Upper lobe of left lung (tissue), 4 donors: ENCODE results near the gene MEF2C.

Source experiments
- CTCF ChIP-seq, 6 experiments: fragments of 450-650 bp in 4 of 6; fragments of 200-600 bp in 2 of 6; sonication (generic) in 2 of 6; IDR thresholded peaks; one replicate each; pipeline ENCODE4 v1.5.1; 2016 to 2019; ENCODE audit warnings: antibody characterized with exemption in 6 of 6
- EP300 ChIP-seq, 4 donors: sonication (generic); formaldehyde crosslinking; IDR thresholded peaks; one replicate each; pipeline ENCODE4 v1.5.1; 2017; ENCODE audit warnings: antibody characterized with exemption in 4 of 4, control low read depth in 2 of 4
- POLR2AphosphoS5 ChIP-seq, 2 donors: sonication (generic); formaldehyde crosslinking; IDR thresholded peaks; one replicate each; pipeline ENCODE4 v1.5.1; 2017; ENCODE audit warnings: antibody characterized with exemption in 2 of 2

GRCh38 chr5:88899096-88899737, 16.2 kb upstream of the MEF2C start:
- TF ChIP-seq CTCF (IDR thresholded peaks at IDR 0.05) (no peak), EP300 (IDR thresholded peaks at IDR 0.05) (no peak), POLR2AphosphoS5 (IDR thresholded peaks at IDR 0.05) (no peak)
